ENCODE results near the gene CDPF1. TPM values are rescaled to one million over a fixed set of nuclear protein-coding genes. Genes with fewer than 3 reads are reported as not detected.
A peak's percentile ranks its signal among the peaks of the same experiment; 100 is the strongest.

Gene CDPF1
- 6.4 TPM for total RNA-seq
- long read RNA-seq, transcript CDPF1-201 (4 exons, 1,875 nt), result major isoform, 7 of 12 reads
- long read RNA-seq, partial matches to known transcripts, result 1 of 12 reads
- long read RNA-seq, other reads (novel, unspliced or antisense), result 2 of 12 reads

GRCh38 chr22:46250035-46250782, at the start of gene CDPF1:
TSS of gene CDPF1 (minus strand) at chr22:46250293. CDS start at chr22:46248284, 2,009 bp downstream.
- Histone ChIP-seq H3K36me3 (no peaks in the 10 kb centered on the region), H3K4me1 (peaks cover 70% of the 10 kb centered on the region), H3K9me3 (replicated peaks) (no peaks in the 10 kb centered on the region), H3K27me3 (ENCODE audit: low read depth) (no peaks in the 10 kb centered on the region), H3K27ac (replicated peaks) (peak within 1 kb of the TSS; percentile 96), H3K4me3 (peak within 1 kb of the TSS; percentile 93)
- TF ChIP-seq CTCF (IDR thresholded peaks at IDR 0.05; ENCODE audit: borderline replicate concordance), result peak; percentile 10
- intact Hi-C loops (cut with micrococcal nuclease), result no loop called here
- peak; percentile 95 for DNase-seq

- no peak for DNase-seq
- Histone ChIP-seq H3K9me3 (replicated peaks) (no peaks in the 10 kb centered on the region), H3K4me3 (no peak overlapping the region), H3K36me3 (no peaks in the 10 kb centered on the region), H3K27me3 (ENCODE audit: low read depth) (no peaks in the 10 kb centered on the region), H3K27ac (replicated peaks) (no peak overlapping the region), H3K4me1 (peaks cover 21% of the 10 kb centered on the region)
- intact Hi-C loops (cut with micrococcal nuclease), result no loop called here
- no peak for TF ChIP-seq CTCF (IDR thresholded peaks at IDR 0.05; ENCODE audit: borderline replicate concordance)
Measured at GRCh38 chr22:46299101-46299500, 49.0 kb upstream of the CDPF1 start.

- Histone ChIP-seq H3K36me3 (peaks cover 17% of the 10 kb centered on the region), H3K27me3 (ENCODE audit: low read depth) (no peaks in the 10 kb centered on the region), H3K27ac (replicated peaks) (no peak overlapping the region), H3K4me3 (peak overlapping the region; percentile 71), H3K9me3 (replicated peaks) (no peaks in the 10 kb centered on the region), H3K4me1 (peaks cover 21% of the 10 kb centered on the region)
- peak; percentile 26 for DNase-seq
- no peak for TF ChIP-seq CTCF (IDR thresholded peaks at IDR 0.05; ENCODE audit: borderline replicate concordance)
- intact Hi-C loops (cut with micrococcal nuclease), result no loop called here
Measured at GRCh38 chr22:46297151-46297812, 47.2 kb upstream of the CDPF1 start.

- peaks cover 7% of the 10 kb centered on the region for H3K9me3 ChIP-seq (replicated peaks)
- H3K27ac ChIP-seq (replicated peaks), result peak within 1 kb of the TSS; percentile 93
- peak within 1 kb of the TSS; percentile 71 for H3K4me3 ChIP-seq
- intact Hi-C loops (cut with micrococcal nuclease), result no loop called here
- TF ChIP-seq CTCF (IDR thresholded peaks at IDR 0.05; ENCODE audit: borderline replicate concordance), result peak; percentile 43
- H3K36me3 ChIP-seq, result peaks cover 25% of the 10 kb centered on the region
- DNase-seq, result peak; percentile 98
- H3K27me3 ChIP-seq (ENCODE audit: low read depth), result no peaks in the 10 kb centered on the region
- H3K4me1 ChIP-seq, result peaks cover 25% of the 10 kb centered on the region
Measured at GRCh38 chr22:46296257-46297150, 46.4 kb upstream of the CDPF1 start, which contains the start of gene GTSE1. TSS of gene GTSE1 (plus strand) at chr22:46296870. CDS start at chr22:46297401, 531 bp downstream.

Data from left ventricle myocardium inferior (tissue), 1 donor.